SK-N-SH (cell line): ENCODE measurements around the gene ABR. TPM values are rescaled to one million over a fixed set of nuclear protein-coding genes. Genes with fewer than 3 reads are reported as not detected.

Experiments used
- CTCF ChIA-PET: fragments of 300-600, 350-600 bp; formaldehyde crosslinking; extraction: SDS; loops from one replicate; lab custom pipeline; 2021; lab: Yijun Ruan, JAX
- POLR2A ChIA-PET: fragments of 350-600 bp; sonication (Branson Sonifier 250); formaldehyde crosslinking; extraction: SDS; loops from one replicate; lab custom pipeline; 2020; ENCODE audit warnings: antibody characterized with exemption, inconsistent platforms; lab: Yijun Ruan, JAX
- DNase-seq: peaks from one replicate; pipeline ENCODE4 v3.0.0; 2012
- H2AFZ ChIP-seq: fragments of 200-600 bp; sonication (generic); 2 replicates; pipeline ENCODE4 v1.8.1; 2016; ENCODE audit warnings: antibody characterized with exemption, mild to moderate bottlenecking, low read depth
- H3F3A ChIP-seq: fragments of 200-600 bp; sonication (generic); replicated peaks from 2 replicates; pipeline ENCODE3; 2016; ENCODE audit warnings: antibody characterized with exemption, mild to moderate bottlenecking; ENCODE audit not compliant: insufficient read depth
- H3K27ac ChIP-seq, 2 experiments: fragments of 200-500 bp in 1 of 2; fragments of 200-600 bp in 1 of 2; sonication (Bioruptor generic) in 1 of 2; sonication (generic), shearing (Covaris generic) in 1 of 2; 2 replicates each; pipeline versions ENCODE4 v1.5.1 to v1.6.1; 2014 to 2016; ENCODE audit warnings: low read depth in 2 of 2, inconsistent platforms in 1 of 2, low read length in 1 of 2, mild to moderate bottlenecking in 1 of 2, mixed read lengths in 1 of 2
- H3K27me3 ChIP-seq: fragments of 200-600 bp; sonication (generic), shearing (Covaris generic); 2 replicates; pipeline ENCODE4 v1.6.1; 2016; ENCODE audit warnings: mixed run types; ENCODE audit not compliant: insufficient read depth
- H3K36me3 ChIP-seq, 2 experiments: fragments of 200-500 bp in 1 of 2; fragments of 200-600 bp in 1 of 2; sonication (Bioruptor generic) in 1 of 2; sonication (generic) in 1 of 2; replicated peaks in 1 of 2; 2 replicates each; pipeline versions ENCODE3 to v1.5.1; 2014 to 2016; ENCODE audit warnings: low read length in 1 of 2, mild to moderate bottlenecking in 1 of 2; ENCODE audit not compliant: insufficient read depth in 2 of 2, control insufficient read depth in 1 of 2
- H3K4me1 ChIP-seq, 2 experiments: fragments of 200-500 bp in 1 of 2; fragments of 200-600 bp in 1 of 2; sonication (Bioruptor generic) in 1 of 2; sonication (generic), shearing (Covaris generic) in 1 of 2; 2 replicates each; pipeline versions ENCODE4 v1.5.1 to v1.6.1; 2014 to 2016; ENCODE audit warnings: low read depth in 1 of 2, low read length in 1 of 2, mixed run types in 1 of 2; ENCODE audit not compliant: insufficient read depth in 2 of 2, control insufficient read depth in 1 of 2
- H3K4me2 ChIP-seq: fragments of 200-600 bp; sonication (generic), shearing (Covaris generic); 2 replicates; pipeline ENCODE4 v1.6.1; 2017; ENCODE audit warnings: mixed run types
- H3K4me3 ChIP-seq, 2 experiments: fragments of 200-500 bp in 1 of 2; fragments of 200-600 bp in 1 of 2; sonication (Bioruptor generic) in 1 of 2; sonication (generic), shearing (Covaris generic) in 1 of 2; 2 replicates each; pipeline versions ENCODE4 v1.5.1 to v1.8.1; 2014 to 2016; ENCODE audit warnings: low read depth in 2 of 2, inconsistent platforms in 1 of 2, low read length in 1 of 2, mild to moderate bottlenecking in 1 of 2, mixed read lengths in 1 of 2, moderate library complexity in 1 of 2
- H3K79me2 ChIP-seq: fragments of 200-600 bp; sonication (generic); 2 replicates; pipeline ENCODE4 v1.8.1; 2017; ENCODE audit warnings: mild to moderate bottlenecking; ENCODE audit not compliant: insufficient read depth
- H3K9ac ChIP-seq: fragments of 200-600 bp; sonication (generic); 2 replicates; pipeline ENCODE4 v1.6.1; 2017; ENCODE audit warnings: mixed run types
- H3K9me2 ChIP-seq: fragments of 200-600 bp; sonication (generic); 2 replicates; pipeline ENCODE4 v1.6.1; 2017; ENCODE audit warnings: mixed run types
- H3K9me3 ChIP-seq: fragments of 200-600 bp; sonication (generic); 2 replicates; pipeline ENCODE4 v1.6.1; 2017; ENCODE audit warnings: mixed run types, mild to moderate bottlenecking, moderate library complexity
- H4K20me1 ChIP-seq: fragments of 200-600 bp; sonication (generic); 2 replicates; pipeline ENCODE4 v1.6.1; 2017; ENCODE audit warnings: mild to moderate bottlenecking, mixed run types; ENCODE audit not compliant: insufficient read depth
- CHD2 ChIP-seq: fragments of 150-350 bp; IDR thresholded peaks from 2 replicates; pipeline ENCODE4 v1.6.1; 2018; ENCODE audit warnings: low read length; ENCODE audit not compliant: partially characterized antibody
- JUND ChIP-seq: IDR thresholded peaks from 2 replicates; pipeline ENCODE4 v1.4.0; 2012
- MAX ChIP-seq: IDR thresholded peaks from 2 replicates; pipeline ENCODE4 v1.4.0; 2012; ENCODE audit warnings: low read depth
- MEF2A ChIP-seq: IDR thresholded peaks from 2 replicates; pipeline ENCODE4 v1.4.0; 2012; ENCODE audit warnings: low read depth, borderline replicate concordance
- NRF1 ChIP-seq: IDR thresholded peaks from 2 replicates; pipeline ENCODE4 v1.6.1; 2012; ENCODE audit warnings: low read depth, mild to moderate bottlenecking, low read length
- RFX5 ChIP-seq: IDR thresholded peaks from 2 replicates; pipeline ENCODE4 v1.6.1; 2012; ENCODE audit warnings: mild to moderate bottlenecking, improper control_type of control experiment, low read length
- TCF12 ChIP-seq: IDR thresholded peaks from 2 replicates; pipeline ENCODE4 v1.4.0; 2012
- USF2 ChIP-seq: fragments of 150-350 bp; IDR thresholded peaks from 2 replicates; pipeline ENCODE4 v1.6.1; 2017; ENCODE audit warnings: antibody characterized with exemption, low read length, low read depth, borderline replicate concordance
- YY1 ChIP-seq: IDR thresholded peaks from 2 replicates; pipeline ENCODE4 v1.4.0; 2012; ENCODE audit warnings: low read depth, mild to moderate bottlenecking
- WGBS: methylation state at CpG from one replicate; pipeline ENCODE4 v1.1.6; 2017; ENCODE audit warnings: low lambda C conversion rate; 5-methylcytosine and 5-hydroxymethylcytosine counted together
- polyA plus RNA-seq, 3 experiments: library from polyadenylated mRNA; depleted of rRNA; stranded (reverse); fragments of >200 nt; gene quantifications; 2 replicates each; pipeline ENCODE4 v1.2.3, GENCODE V29; 2012

Gene ABR
- polyA plus RNA-seq, 1 of the 3 experiments (the other 2 are of a cell fraction): 117 TPM

GRCh38 chr17:1021147-1021546 lies 158.6 kb downstream of the ABR start:
- CTCF ChIA-PET: interaction anchor here (0.9 to 1.0 kb wide), 2 partner anchors 22 to 35 kb away, joined by 3 read pairs; no protein-coding TSS in a partner anchor

GRCh38 chr17:1019451-1019850 lies 160.3 kb downstream of the ABR start:
- H3K27ac ChIP-seq: no peak overlapping the region
- CTCF ChIA-PET: interaction anchor here (1.1 to 2.4 kb wide), 4 partner anchors 18 to 38 kb away, joined by 3 to 7 read pairs (median 4); no protein-coding TSS in a partner anchor
- no peak overlapping the region for H2AFZ ChIP-seq
- 92% methylated on average over 9 of the region's 10 CpGs for WGBS
- H3K36me3 ChIP-seq: peaks cover 0 to 2% of the 10 kb centered on the region in 2 experiments
- H3K4me3 ChIP-seq: no peak overlapping the region
- peaks cover 5% of the 10 kb centered on the region; the same call in 1 of the 2 replicates for H3K79me2 ChIP-seq
- H3K4me1 ChIP-seq: no peaks in the 10 kb centered on the region
- H4K20me1 ChIP-seq: no peaks in the 10 kb centered on the region
- H3K9me2 ChIP-seq: no peaks in the 10 kb centered on the region
- H3F3A ChIP-seq: no peaks in the 10 kb centered on the region
- TF ChIP-seq RFX5 (no peak), TCF12 (no peak), CHD2 (no peak), NRF1 (no peak), MEF2A (no peak), USF2 (no peak)
- TF ChIP-seq, all 33 proteins: peak for 0
- no peaks in the 10 kb centered on the region for H3K27me3 ChIP-seq
- no peak for DNase-seq
- no peak overlapping the region for H3K4me2 ChIP-seq
- no peak overlapping the region for H3K9ac ChIP-seq
- no peaks in the 10 kb centered on the region for H3K9me3 ChIP-seq
- POLR2A ChIA-PET: no interaction called here

More at GRCh38 chr17:1021147-1021546, 158.6 kb downstream of the ABR start:
- Histone ChIP-seq H3K36me3 (peaks cover 0 to 4% of the 10 kb centered on the region in 2 experiments), H3F3A (no peaks in the 10 kb centered on the region), H3K9ac (no peak overlapping the region), H3K9me3 (no peaks in the 10 kb centered on the region), H4K20me1 (no peaks in the 10 kb centered on the region), H3K4me1 (no peaks in the 10 kb centered on the region), H3K4me2 (no peak overlapping the region), H3K9me2 (no peaks in the 10 kb centered on the region), H3K27me3 (no peaks in the 10 kb centered on the region), H2AFZ (no peak overlapping the region), H3K79me2 (peaks cover 5% of the 10 kb centered on the region; the same call in 1 of the 2 replicates), H3K27ac (no peak overlapping the region), H3K4me3 (no peak overlapping the region)
- 96% methylated on average over 16 of the region's 17 CpGs for WGBS
- no peak for TF ChIP-seq JUND
- TF ChIP-seq YY1: no peak
- POLR2A ChIA-PET: no interaction called here
- no peak for DNase-seq

GRCh38 chr17:1018547-1018946 lies 161.2 kb downstream of the ABR start:
- no peak overlapping the region for H3K4me2 ChIP-seq
- no peaks in the 10 kb centered on the region for H3K9me2 ChIP-seq
- 96% methylated on average over 9 of the region's 11 CpGs for WGBS
- H3K27me3 ChIP-seq: no peaks in the 10 kb centered on the region
- H3K4me3 ChIP-seq: no peak overlapping the region
- no peaks in the 10 kb centered on the region for H3K79me2 ChIP-seq
- no peak for DNase-seq
- ChIA-PET POLR2A (no interaction called here), CTCF (interaction anchor here (1.0 to 2.4 kb wide), 4 partner anchors 17 to 38 kb away, joined by 3 to 7 read pairs (median 4); no protein-coding TSS in a partner anchor)
- no peak for TF ChIP-seq MAX
- no peak for TF ChIP-seq RFX5
- no peaks in the 10 kb centered on the region for H3F3A ChIP-seq
- no peaks in the 10 kb centered on the region for H3K4me1 ChIP-seq
- peaks cover 0 to 2% of the 10 kb centered on the region in 2 experiments for H3K36me3 ChIP-seq
- H3K9ac ChIP-seq: no peak overlapping the region
- no peak overlapping the region for H3K27ac ChIP-seq
- no peaks in the 10 kb centered on the region for H4K20me1 ChIP-seq
- H3K9me3 ChIP-seq: no peaks in the 10 kb centered on the region
- no peak overlapping the region for H2AFZ ChIP-seq
